ENCODE measurements around the gene ME1. TPM values are rescaled to one million over a fixed set of nuclear protein-coding genes. Genes with fewer than 3 reads are reported as not detected.
"Not testable (repeated sequence)": the region's sequence is repeated elsewhere in the genome, so short reads cannot be mapped to it uniquely, and the experiment has no call there.

The ME1 gene
- total RNA-seq, 1 experiment from 2014 or later, result 15.0 TPM

GRCh38 chr6:83294676-83295075 is 136.2 kb downstream of the ME1 start:
- DNase-seq (ENCODE audit: low read depth), result no peak
- in situ Hi-C loops (cut with HindIII; ENCODE audit: low pct_unique_long_range_greater_than_20kb, low sequenced_read_pairs), result no loop called here

DNA sequence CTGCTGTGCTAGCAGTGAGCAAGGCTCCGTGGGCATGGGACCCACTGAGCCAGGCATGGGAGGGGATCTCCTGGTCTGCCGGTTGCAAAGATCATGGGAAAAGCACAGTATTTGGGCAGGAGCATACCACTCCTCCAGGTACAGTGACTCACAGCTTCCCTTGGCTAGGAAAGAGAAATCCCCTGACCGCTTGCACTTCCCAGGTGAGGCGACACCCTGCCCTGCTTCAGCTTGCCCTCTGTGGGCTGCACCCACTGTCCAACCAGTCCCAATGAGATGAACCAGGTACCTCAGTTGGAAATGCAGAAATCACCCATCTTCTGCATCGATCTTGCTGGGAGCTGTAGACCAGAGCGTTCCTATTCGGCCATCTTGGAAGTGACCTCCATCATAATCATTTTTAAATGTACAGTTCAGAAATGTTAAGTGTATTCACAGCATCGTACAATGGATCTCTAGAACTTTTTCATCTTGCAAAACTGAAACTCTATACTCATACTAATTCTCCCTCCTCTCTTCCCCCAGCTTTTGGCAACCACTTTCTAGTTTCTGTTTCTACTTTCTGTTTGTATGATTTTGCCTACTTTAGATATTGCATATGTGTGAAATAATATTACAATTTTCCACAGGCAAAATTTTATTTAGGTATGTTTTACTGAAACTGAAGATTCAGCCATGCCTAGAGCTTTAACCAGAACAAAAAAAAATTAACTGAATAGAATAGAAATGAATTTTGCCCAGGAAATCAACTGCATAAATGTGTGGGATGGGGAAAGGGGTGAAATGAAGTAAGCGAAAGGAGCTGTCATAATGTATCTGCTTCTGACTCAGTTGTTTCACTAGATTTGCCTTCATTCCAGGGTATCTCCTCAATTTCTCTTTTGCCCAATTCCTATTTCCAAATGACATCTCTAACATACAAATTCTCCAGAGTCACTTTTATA is 137.7 kb downstream of the ME1 start:
- in situ Hi-C loops (cut with HindIII; ENCODE audit: low pct_unique_long_range_greater_than_20kb, low sequenced_read_pairs), result no loop called here
- DNase-seq (ENCODE audit: low read depth), result no peak

DNA sequence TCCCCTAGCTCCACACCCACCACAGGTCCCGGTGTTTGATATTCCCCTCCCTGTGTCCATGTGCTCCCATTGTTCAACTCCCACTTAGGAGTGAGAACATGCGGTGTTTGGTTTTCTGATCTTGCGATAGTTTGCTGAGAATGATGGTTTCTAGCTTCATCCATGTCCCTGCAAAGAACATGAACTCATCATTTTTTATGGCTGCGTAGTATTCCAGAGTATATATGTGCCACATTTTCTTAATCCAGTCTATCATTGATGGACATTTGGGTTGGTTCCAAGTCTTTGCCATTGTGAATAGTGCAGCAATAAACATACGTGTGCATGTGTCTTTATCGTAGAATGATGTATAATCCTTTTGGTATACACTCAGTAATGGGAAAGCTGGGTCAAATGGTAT is 143.6 kb downstream of the ME1 start:
- DNase-seq (ENCODE audit: low read depth); in situ Hi-C loops (cut with HindIII; ENCODE audit: low pct_unique_long_range_greater_than_20kb, low sequenced_read_pairs): not testable (repeated sequence)

DNA sequence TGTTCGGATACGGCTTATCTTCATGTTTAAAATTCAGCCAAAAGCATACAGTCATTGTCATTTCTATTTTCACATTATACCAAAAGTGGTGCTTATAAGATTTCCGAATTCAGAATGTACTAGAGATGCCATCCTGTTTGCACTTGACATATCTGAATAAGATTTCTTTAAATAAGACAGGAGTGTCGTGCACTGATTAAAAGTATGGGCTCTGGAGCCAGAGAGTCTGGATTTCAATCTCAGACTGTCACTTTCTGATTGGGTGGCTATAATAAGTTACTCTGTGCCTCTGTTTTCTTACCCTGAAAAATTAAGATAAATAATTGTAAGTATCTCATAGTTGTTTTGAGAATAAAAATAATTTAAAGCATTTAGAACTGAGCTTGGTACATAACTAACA is 144.9 kb downstream of the ME1 start:
- in situ Hi-C loops (cut with HindIII; ENCODE audit: low pct_unique_long_range_greater_than_20kb, low sequenced_read_pairs), result no loop called here

GRCh38 chr6:83273596-83273995 is 157.3 kb downstream of the ME1 start:
- no peak for DNase-seq (ENCODE audit: low read depth)
- in situ Hi-C loops (cut with HindIII; ENCODE audit: low pct_unique_long_range_greater_than_20kb, low sequenced_read_pairs), result no loop called here

More for the DNA sequence above, 144.9 kb downstream of the ME1 start:
- DNase-seq (ENCODE audit: low read depth), result no peak

DNA sequence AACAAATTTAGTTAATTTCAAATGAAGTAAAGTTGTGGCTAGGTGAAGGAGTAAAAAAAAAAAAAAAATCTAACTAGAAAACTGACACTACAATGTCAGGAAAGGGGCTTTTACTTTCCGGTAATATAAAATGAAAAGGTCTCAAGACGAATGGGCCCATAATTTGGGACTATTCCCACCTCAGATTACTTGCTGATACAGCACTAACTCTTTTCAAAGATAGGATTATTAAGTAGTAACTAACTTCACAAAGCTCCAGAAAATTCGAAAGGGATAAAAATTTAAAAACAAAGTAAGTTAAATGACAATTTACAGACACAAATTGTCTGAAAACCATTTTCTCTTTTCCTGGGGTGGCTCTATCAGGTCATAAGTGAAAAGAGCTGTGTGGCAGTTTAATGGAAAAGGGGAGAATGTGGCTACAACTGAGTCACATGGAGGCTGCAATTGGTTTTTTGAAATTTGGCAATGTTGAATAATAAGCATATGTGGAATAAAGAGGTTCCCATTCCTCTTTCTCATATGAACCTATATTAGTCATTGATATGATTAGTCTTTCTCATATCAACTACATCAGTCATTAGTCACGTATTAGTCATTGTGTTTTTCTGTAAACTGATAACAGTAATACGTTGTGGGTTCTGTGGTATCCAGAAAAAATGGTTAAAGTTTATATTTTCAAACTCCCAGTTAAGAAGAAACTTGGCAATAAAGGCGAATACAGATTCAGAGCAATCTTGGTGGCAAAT is 159.7 kb downstream of the ME1 start:
- DNase-seq (ENCODE audit: low read depth), result peak; percentile 10
- in situ Hi-C loops (cut with HindIII; ENCODE audit: low pct_unique_long_range_greater_than_20kb, low sequenced_read_pairs), result no loop called here

- no peak for DNase-seq (ENCODE audit: low read depth)
- in situ Hi-C loops (cut with HindIII; ENCODE audit: low pct_unique_long_range_greater_than_20kb, low sequenced_read_pairs), result no loop called here
Measured at GRCh38 chr6:83265384-83265783, 165.5 kb downstream of the ME1 start.

DNA sequence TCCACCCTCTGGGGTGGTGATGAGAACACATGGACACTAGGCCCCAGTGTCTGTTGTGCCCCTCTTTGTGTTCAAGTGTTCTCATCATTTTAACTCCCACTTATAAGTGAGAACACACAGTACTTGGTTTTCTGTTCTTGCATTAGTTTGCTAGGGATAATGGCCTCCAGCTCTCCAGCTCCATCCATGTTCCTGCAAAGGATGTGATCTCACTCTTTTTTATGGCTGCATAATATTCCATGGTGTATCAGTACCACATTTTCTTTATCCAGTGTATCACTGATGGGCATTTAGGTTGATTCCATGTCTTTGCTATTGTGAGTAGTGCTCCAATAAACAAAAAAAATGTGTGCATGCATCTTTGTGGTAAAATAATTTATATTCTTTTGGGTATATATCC is 170.3 kb downstream of the ME1 start:
- no peak for DNase-seq (ENCODE audit: low read depth)
- in situ Hi-C loops (cut with HindIII; ENCODE audit: low pct_unique_long_range_greater_than_20kb, low sequenced_read_pairs), result no loop called here

DNA sequence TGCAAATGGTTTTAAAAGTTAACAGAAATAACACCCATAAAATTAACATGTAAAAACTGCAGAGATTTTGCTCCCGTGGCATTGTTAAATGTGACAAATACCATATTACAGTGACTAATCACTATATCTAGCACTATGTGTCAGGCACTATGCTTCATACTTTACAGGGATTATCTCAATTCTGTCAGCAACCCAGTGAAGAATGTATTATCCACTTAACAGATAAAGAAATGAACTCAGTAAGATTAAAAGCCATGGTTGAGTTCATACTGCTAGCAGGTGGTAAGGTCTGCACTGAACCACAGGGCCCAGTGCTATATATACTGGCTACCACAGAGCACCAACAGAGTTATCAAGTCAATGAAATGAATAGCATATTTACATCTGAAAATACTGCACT is 172.3 kb downstream of the ME1 start:
- in situ Hi-C loops (cut with HindIII; ENCODE audit: low pct_unique_long_range_greater_than_20kb, low sequenced_read_pairs), result no loop called here
- DNase-seq (ENCODE audit: low read depth), result no peak

DNA sequence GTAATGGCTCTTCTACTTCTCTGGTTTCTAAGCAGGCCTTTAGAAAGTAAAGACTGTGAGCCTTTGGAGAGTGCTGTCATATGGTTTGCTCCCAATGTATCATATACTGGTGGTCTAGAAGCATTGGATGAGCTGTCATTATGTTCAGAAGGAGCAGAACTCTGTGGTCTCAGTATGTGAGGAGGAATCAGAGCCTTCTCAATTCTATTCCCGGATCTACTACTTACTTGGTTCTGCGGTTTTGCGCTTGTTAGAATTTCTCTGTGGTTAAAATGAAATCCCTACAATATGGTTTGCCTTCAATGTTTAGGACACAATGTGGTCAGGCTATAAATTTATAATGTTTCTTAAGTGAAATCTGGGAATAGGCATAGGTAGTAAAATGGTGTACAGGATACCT is 173.1 kb downstream of the ME1 start:
- in situ Hi-C loops (cut with HindIII; ENCODE audit: low pct_unique_long_range_greater_than_20kb, low sequenced_read_pairs), result no loop called here
- no peak for DNase-seq (ENCODE audit: low read depth)

- DNase-seq (ENCODE audit: low read depth); in situ Hi-C loops (cut with HindIII; ENCODE audit: low pct_unique_long_range_greater_than_20kb, low sequenced_read_pairs): not testable (repeated sequence)
Measured at GRCh38 chr6:83256719-83257118, 174.1 kb downstream of the ME1 start.

DNA sequence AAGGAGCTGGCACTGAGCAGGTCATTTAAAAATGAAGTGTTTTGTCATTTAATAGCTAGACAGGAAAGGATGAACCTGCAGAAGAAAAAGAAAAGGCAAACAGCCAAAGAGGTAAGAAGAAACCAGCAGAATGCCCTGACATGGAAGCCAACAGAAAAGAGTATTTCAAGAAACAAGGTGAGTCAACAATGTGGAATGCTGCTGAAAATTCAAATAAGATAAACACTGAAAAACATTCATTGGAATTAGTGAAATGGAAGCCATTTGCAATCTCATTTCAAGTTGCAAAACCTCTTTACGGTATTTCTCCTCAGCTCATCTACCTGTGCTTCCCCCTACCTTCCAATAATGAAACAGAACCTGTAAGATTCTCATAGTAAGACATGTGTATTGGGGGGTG is 178.1 kb downstream of the ME1 start:
- peak; percentile 9 for DNase-seq (ENCODE audit: low read depth)
- in situ Hi-C loops (cut with HindIII; ENCODE audit: low pct_unique_long_range_greater_than_20kb, low sequenced_read_pairs), result no loop called here

GRCh38 chr6:83250235-83250634 is 180.6 kb downstream of the ME1 start:
- in situ Hi-C loops (cut with HindIII; ENCODE audit: low pct_unique_long_range_greater_than_20kb, low sequenced_read_pairs), result no loop called here
- DNase-seq (ENCODE audit: low read depth), result no peak

DNA sequence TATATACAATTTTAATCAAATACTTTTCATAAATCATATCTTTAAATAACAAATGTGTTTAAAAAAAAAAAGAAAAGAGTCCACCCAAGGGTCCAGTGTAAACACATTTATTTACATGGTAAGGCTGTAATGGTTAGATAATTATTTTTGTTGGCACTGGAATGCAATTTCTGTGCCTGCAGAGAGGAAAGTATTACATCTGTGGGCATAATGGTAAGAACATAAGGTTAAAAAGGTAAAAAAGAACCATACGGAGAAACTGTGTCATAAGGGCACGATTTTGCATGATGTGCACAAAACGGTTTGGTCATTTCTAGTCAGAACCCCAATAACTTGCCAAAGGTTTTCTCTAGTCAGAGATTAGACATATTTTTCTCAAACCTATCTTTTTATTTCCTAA is 183.4 kb downstream of the ME1 start:
- no peak for DNase-seq (ENCODE audit: low read depth)
- in situ Hi-C loops (cut with HindIII; ENCODE audit: low pct_unique_long_range_greater_than_20kb, low sequenced_read_pairs), result no loop called here

DNA sequence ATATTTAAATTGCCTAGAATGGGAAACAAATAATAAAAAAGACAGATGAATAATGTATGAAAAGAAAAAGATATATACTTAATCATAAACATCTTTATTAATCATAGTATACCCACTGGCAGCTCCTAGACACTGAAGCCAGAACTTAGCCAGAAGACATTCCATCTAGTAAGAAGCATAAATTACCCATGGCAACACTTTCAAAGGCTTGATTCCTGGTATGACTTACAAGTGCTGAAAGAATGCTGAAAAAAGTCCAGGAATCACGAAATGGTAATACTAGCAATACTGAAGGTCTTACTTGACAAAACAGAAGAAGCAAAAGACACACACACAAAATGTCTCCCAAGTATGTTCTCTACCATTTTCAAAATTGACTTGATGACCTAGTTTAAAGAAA is 199.7 kb downstream of the ME1 start:
- in situ Hi-C loops (cut with HindIII; ENCODE audit: low pct_unique_long_range_greater_than_20kb, low sequenced_read_pairs), result no loop called here
- DNase-seq (ENCODE audit: low read depth), result no peak

DNA sequence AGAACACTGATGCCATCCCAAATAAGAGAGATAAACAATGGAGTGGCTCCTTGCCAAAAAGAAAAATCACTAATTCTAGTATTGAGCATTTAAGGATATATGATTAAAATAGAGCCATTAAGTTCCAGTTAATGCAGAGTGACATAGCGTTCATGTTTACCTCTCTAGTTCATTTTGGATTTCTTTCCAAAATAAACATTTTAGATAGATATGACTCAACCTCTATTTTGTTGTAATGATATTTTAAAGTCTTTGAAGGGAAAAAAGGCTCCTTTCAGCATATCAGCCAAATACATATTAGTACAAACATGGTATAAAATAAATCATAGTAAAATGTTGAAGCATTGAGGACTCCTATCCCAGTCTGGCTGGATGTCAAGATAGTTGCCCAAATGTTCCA is 204.3 kb downstream of the ME1 start:
- no peak for DNase-seq (ENCODE audit: low read depth)
- in situ Hi-C loops (cut with HindIII; ENCODE audit: low pct_unique_long_range_greater_than_20kb, low sequenced_read_pairs), result no loop called here

DNA sequence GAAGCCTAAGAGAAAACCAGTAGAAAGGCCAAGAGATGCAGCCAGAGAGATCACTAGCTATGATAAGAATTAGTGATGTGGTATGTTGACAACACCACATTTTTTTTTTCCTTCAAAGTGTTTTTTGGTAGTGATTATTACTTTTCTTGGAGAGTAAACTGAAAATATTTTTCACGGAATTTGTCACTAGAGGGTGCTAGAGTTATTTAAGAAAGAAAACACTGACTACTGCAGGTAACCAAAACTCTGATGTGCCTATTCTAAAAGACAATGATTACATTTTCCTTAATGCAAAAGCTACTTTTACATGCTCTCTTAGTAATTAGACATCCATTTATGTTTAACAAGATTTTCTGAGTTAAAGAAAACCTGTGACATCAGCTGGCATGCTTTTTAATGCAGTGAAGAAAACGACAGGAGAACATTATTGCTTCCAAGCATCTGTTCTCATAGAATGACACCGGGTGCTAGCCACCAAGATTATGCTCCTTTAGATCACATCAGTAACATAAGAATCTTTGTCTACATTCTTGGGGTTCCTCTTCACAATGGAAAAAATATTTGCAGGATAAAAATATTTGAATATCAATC is 208.9 kb downstream of the ME1 start:
- DNase-seq (ENCODE audit: low read depth), result peak; percentile 44
- in situ Hi-C loops (cut with HindIII; ENCODE audit: low pct_unique_long_range_greater_than_20kb, low sequenced_read_pairs), result no loop called here

GRCh38 chr6:83221276-83221675 is 209.6 kb downstream of the ME1 start:
- in situ Hi-C loops (cut with HindIII; ENCODE audit: low pct_unique_long_range_greater_than_20kb, low sequenced_read_pairs), result no loop called here
- DNase-seq (ENCODE audit: low read depth), result no peak

- DNase-seq (ENCODE audit: low read depth), result no peak
- in situ Hi-C loops (cut with HindIII; ENCODE audit: low pct_unique_long_range_greater_than_20kb, low sequenced_read_pairs), result no loop called here
Measured at GRCh38 chr6:83220121-83220520, 210.7 kb downstream of the ME1 start.
